HG03378 (cell line): ENCODE data around the gene ABHD12.
"Not testable (repeated sequence)": the region's sequence is repeated elsewhere in the genome, so short reads cannot be mapped to it uniquely, and the experiment has no call there.

Source experiments
- ATAC-seq: cut with Tn5 transposase; IDR thresholded peaks from one replicate; pipeline ENCODE4 v1.9.1; 2021; ENCODE audit warnings: mild to moderate bottlenecking, moderate library complexity; ENCODE audit not compliant: unreplicated experiment

The ABHD12 gene

GRCh38 chr20:25323496-25324246 is 67.0 kb downstream of the ABHD12 start:
- no peak for ATAC-seq

- ATAC-seq: no peak
These were observed 68.6 kb downstream of the ABHD12 start for GRCh38 chr20:25321991-25322390.

GRCh38 chr20:25321262-25321831 is 69.3 kb downstream of the ABHD12 start:
- ATAC-seq: no peak

GRCh38 chr20:25320035-25320800 is 70.4 kb downstream of the ABHD12 start:
- ATAC-seq: no peak

DNA sequence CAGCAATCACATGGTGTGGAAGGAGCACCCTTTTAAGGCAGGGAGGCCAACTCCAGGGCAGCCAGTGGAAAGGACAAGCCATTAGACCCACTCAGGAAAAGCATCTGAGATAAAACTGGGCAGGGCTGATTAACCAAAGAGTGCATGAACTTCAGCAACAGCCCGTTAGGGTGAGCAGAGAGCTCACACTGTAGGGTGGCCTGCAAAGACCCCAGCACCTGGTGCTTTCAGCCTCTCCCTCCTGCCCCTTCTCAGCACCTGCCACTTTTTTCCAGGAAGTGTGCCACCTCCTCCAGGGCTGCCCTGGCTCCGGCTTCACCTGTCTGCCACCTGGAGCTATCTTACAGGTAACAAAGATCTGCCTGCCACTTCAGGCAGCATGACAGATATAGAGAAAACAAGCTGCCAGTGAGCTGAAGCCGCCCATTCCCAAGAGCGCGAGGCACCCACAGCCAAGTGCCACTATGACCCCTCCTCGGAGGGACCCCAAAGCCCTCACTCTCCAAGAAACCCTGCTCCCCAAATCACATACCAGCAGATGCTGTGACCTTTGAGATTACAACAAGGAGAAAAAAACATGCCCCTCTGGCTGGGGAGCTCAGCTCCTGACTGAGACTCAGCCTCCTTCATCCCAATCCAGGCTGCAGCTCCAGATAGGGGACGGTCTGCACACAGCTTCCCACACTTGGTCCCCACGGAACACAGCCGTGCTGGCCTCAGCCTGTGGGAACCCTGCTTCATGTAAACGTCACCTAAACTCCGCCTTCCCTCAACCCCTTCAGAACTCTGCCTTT is 71.2 kb downstream of the ABHD12 start:
- ATAC-seq: no peak

DNA sequence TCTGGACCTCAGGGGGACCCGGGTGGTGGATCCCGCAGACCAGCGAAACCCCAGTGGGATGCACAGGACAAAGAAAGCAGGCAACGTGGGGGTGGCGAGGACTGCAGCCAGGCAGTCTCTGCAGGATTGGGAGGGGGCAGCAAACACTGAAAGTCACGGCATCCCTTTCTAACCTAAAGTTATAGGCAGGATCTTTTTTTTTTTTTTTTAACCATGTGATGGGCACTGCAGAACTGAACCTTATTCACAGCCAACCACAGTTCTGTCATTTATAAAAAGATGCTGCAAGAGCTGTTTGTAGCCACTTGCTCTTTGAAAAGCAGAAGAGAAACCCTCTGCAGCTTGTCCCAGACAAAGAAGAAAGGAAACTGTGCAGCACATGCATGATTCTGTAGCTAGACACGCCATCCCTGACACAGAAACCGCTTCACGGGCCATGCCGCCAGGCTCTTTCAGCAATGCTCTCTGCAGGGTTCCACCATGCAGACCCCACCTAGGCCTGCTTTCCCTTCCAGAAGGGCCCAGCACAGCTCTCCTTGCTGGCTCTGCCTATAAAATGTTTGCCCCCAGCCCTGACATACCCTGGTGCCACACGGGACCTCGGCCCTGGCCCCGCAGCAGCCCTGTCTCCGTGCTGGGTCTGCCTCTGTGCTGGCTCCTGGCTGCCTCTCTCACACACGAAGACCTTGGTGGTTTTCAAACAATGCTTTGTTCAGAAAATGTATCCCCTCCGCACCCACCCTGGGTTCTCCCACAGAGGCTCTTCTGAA is 72.0 kb downstream of the ABHD12 start:
- peak; percentile 94 for ATAC-seq

DNA sequence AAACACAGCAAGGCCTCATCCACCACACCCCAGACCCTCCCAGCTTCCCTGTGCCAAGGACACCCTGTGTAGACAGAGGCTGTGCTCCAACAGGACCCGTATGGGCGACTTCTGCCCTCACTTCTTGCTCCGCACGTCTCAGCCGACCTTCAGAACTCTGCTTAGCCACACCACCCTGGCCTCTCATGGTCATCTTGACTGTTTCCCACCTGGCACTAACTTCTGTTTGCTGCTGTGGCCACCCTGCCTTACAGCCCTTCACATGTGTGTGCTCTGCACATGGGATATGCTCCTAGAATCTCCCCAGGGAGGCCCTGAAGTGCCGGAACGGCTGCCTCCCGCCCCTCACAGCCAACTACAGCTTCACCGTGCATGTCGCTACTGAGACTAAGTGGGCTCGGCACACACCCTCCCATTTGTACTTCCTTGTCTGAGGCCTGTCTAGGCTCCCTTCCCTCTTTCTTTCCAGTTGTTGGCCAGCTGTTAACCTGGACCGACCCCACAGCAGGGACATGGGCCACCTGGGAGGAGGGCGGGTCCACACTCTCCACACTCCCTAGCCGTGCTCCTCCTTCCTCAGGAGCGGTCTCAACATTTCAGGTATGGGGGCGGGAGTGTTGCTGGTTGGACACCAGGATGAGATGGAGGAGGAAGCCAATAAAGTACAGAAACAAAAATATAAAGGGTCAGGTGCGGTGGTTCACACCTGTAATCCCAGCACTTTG is 73.1 kb downstream of the ABHD12 start:
- ATAC-seq: no peak

- no peak for ATAC-seq
These were observed 74.0 kb downstream of the ABHD12 start for GRCh38 chr20:25316506-25317190.

- no peak for ATAC-seq
These were observed 75.0 kb downstream of the ABHD12 start for GRCh38 chr20:25315418-25316210.

DNA sequence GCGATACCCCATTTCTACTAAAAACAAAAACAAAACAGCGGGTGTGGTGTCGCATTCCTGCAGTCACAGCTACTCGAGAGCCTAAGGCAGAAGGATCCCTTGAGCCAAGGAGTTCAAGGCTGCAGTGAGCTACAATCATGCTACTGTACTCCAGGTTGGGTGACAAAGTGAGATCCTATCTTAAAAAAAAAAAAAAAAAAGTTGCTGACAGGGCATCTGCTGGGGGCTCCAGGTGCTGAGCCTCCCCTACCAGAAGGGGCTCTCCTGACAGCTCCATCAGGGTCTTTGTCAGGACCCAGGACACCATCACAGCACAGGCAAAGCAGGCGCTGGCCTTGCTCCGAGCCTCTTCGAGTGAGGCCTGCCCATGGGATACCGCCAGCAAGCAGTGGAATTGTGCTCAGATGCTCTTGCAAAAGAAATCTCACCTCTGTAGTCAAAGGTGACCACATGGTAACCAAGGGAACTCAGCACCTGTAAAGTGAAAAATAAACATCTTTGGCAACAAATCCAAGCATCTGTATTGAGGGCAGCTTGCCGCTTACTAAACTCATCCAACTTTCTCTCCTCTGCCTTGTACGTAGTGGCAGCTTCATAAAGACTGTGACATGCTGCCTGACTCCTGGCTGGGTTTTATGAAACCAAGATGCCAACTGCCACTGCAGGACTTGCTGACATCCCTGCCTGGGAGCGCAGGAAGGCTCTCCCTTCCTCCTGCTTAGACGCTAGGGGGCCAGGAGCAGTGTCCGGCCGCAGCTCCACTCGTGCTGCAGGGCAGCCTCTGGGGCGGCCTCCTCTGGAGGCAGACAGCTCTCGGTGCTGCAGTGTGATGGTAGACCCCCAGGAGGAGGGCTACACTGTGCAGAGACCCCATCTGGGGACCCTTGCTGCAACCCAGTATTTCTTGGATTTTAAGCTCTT is 75.9 kb downstream of the ABHD12 start:
- ATAC-seq: no peak

DNA sequence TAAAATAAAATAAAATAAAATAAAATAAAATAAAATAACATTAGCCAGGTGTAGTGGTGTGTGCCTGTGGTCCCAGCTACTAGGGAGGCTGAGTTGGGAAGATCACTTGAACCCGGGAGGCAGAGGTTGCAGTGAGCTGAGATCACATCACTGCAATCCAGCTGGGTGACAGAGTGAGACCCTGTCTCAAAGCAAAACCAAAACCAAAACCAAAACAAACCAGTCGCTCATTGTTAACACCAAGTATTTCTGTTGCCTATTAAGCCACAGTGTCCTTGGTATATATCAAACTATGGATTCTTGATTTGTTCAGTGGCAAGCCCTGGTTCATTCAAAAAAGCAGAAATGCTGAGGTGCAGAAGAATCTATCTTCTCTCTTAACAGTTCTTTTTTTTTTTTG is 77.0 kb downstream of the ABHD12 start:
- ATAC-seq: no peak

DNA sequence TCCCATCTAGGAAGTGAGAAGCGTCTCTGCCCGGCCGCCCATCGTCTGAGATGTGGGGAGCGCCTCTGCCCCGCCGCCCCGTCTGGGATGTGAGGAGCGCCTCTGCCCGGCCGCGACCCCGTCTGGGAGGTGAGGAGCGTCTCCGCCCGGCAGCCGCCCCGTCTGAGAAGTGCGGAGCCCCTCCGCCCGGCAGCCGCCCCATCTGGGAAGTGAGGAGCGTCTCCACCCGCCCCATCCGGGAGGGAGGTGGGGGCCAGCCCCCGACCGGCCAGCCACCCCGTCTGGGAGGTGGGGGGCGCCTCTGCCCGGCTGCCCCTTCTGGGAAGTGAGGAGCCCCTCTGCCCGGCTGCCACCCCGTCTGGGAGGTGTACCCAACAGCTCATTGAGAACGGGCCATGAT is 77.9 kb downstream of the ABHD12 start:
- ATAC-seq: not testable (repeated sequence)

DNA sequence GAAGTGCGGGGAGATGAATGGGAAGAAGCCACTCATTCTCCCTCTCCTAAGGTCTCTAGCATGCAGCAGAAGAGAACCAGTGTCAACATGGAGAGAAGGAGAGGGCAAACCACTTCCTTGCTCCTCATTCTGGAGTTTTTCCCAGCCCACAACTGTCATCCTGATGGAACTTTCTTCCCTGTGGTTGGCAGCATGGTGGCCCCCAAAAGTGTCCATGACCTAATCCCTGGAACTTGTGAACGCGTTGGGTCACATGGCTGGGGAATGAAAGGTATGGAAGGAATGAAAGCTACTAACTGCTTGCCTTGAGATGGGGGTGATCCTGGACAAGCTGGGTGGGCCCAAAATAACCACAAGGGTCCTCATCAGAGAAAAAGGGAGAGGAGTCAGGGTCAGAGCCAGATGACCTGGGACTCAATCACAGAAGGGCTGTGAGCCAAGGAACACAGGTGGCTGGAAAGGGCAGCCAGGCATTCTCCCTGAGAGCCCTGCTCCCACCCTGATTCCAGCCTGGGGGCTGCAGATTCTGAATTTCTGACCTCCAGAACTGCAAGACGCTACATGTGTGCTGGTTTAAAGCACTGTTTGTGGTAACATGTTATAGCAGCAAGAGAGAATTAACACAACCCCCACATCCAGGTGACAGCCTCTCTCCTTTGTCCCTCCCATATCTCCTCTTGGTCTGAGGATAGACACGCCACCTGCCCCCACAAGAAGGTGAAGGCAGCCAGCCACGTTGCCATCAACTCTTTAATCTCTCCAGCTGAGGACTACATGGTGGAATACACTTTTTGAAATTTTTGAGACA is 79.5 kb downstream of the ABHD12 start:
- ATAC-seq: no peak

DNA sequence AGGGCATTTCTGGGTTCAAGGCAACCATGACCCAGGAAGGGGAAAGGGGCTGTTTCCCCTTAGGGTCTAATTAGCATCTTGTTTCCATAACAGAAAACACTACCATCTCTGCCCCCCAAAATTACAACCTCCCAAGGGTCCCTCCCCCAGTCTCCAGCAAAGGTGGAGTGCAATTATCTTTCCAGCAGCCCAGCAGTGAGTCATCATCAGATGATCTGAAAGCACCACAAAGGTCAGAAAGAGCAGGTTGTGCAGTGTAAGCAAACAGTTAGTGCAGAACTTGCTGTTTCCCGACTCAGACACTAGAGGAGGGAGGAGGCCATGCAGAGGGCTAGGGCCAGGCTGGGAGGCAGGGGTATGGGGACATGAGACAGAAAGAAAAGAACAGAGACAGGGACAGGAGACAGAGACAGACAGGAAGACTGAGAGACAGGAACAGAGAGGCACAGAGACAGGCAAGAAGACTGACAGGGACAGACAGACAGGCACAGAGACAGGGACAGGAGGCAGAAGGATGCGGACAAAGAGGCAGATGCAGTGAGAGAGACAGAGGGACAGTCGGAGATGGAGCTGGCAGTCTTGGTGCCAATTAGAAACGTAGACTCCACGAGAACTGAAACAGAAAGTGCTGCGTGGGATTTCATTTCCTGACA is 80.2 kb downstream of the ABHD12 start:
- ATAC-seq: peak; percentile 96

GRCh38 chr20:25309395-25310267 is 81.0 kb downstream of the ABHD12 start:
- ATAC-seq: no peak
